Cardiac muscle cell (in vitro differentiated cells and primary cell): ENCODE data around the gene SSBP3. TPM values are rescaled to one million over a fixed set of nuclear protein-coding genes. Genes with fewer than 3 reads are reported as not detected.
"Not testable (repeated sequence)": the region's sequence is repeated elsewhere in the genome, so short reads cannot be mapped to it uniquely, and the experiment has no call there.

Experiments
- DNase-seq, 2 donors: peaks; one replicate each; pipeline versions ENCODE4 v3.0.0 to v3.0.0-alpha.2; 2010 to 2017; ENCODE audit warnings: low read depth in 1 of 2, low spot score in 1 of 2
- H3K27ac ChIP-seq: fragments of 200-600 bp; sonication (generic); 2 replicates; pipeline ENCODE4 v1.5.1; 2016
- H3K27me3 ChIP-seq: fragments of 200-600 bp; sonication (generic); 2 replicates; pipeline ENCODE4 v1.6.0; 2016; ENCODE audit warnings: control low read depth
- H3K36me3 ChIP-seq: fragments of 200-600 bp; sonication (generic); 2 replicates; pipeline ENCODE4 v1.5.1; 2016; ENCODE audit warnings: control low read depth
- H3K4me1 ChIP-seq: fragments of 200-600 bp; sonication (generic); 2 replicates; pipeline ENCODE4 v1.8.1; 2017; ENCODE audit warnings: low read depth, mild to moderate bottlenecking, mixed run types
- H3K4me3 ChIP-seq: fragments of 200-600 bp; sonication (generic); 2 replicates; pipeline ENCODE4 v1.5.1; 2016; ENCODE audit warnings: mild to moderate bottlenecking
- H3K9me3 ChIP-seq: fragments of 200-600 bp; sonication (generic); 2 replicates; pipeline ENCODE4 v1.5.1; 2017; ENCODE audit warnings: low read depth, mild to moderate bottlenecking, control low read depth
- polyA plus RNA-seq: library from polyadenylated mRNA; unstranded; fragments of >200 nt; fragmentation: Nextera tagmentation; extraction: Ambion mirVana; gene quantifications from 2 replicates; pipeline ENCODE4 v1.2.1, GENCODE V29; 2016
- total RNA-seq: library from RNA; depleted of rRNA; stranded (reverse); fragments of >200 nt; gene quantifications from 2 replicates; pipeline ENCODE4 v1.2.3, GENCODE V29; 2016
- TF ChIP-seq, protein P1 (sequence below): IDR thresholded peaks from 2 replicates; pipeline ENCODE4 v1.5.1; 2012; ENCODE audit warnings: low read depth, mild to moderate bottlenecking, low read length

The SSBP3 gene
- total RNA-seq (81.0 and 90.6 TPM in 2 replicates), polyA plus RNA-seq (40.2 and 56.0 TPM in 2 replicates)

DNA sequence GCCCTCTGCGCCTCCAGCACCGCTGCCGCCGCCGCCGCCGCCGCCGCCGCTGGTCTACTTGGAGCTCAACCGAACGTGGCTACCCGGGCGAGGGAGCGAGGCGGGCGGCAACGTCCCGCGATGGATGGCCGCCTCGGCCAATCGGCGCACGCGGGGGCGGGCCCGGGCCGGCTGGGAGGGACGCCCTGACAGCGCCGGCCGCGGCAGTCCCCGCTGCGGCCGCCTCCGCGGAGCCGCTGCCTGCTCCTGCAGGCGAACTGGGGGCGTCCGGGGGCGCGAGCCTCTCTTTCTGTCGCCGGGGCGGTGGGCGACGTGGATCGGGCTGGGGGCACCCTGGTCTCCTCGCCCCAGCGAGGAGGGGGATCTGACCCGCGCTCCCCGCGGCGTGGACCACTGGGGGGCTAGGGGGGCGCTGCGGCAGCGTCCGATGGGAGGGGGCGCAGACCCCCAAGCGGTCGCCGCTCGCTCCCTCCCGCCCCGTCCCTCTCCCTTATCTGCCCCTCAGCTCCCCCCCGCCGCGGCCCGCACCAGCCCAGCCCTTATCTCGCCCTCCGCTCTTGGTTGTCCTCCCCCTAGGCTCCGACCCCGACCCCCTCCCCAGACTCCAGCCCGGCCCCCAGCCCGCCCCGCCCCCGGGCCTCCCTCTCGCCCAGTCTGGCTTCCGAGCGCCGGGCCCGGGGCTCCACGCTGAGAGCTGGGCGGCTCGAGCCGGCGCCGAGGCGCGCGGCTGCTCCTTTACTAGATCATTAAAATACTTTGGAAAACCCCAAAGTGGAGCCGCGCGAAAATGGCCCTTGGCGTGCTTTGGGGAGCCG, at the start of gene SSBP3:
SSBP3 (minus strand) TSS at position 56 of the 815 bp plus-strand sequence.
- DNase-seq, result peak; percentile 97
- Histone ChIP-seq H3K36me3 (peaks cover 5% of the 10 kb centered on the region), H3K27me3 (no peaks in the 10 kb centered on the region), H3K4me1 (peaks cover 42% of the 10 kb centered on the region), H3K27ac (peak within 1 kb of the TSS; percentile 92), H3K4me3 (peak within 1 kb of the TSS; percentile 97), H3K9me3 (no peaks in the 10 kb centered on the region)
- TF ChIP-seq, protein P1, sequence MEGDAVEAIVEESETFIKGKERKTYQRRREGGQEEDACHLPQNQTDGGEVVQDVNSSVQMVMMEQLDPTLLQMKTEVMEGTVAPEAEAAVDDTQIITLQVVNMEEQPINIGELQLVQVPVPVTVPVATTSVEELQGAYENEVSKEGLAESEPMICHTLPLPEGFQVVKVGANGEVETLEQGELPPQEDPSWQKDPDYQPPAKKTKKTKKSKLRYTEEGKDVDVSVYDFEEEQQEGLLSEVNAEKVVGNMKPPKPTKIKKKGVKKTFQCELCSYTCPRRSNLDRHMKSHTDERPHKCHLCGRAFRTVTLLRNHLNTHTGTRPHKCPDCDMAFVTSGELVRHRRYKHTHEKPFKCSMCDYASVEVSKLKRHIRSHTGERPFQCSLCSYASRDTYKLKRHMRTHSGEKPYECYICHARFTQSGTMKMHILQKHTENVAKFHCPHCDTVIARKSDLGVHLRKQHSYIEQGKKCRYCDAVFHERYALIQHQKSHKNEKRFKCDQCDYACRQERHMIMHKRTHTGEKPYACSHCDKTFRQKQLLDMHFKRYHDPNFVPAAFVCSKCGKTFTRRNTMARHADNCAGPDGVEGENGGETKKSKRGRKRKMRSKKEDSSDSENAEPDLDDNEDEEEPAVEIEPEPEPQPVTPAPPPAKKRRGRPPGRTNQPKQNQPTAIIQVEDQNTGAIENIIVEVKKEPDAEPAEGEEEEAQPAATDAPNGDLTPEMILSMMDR, result no peak

DNA sequence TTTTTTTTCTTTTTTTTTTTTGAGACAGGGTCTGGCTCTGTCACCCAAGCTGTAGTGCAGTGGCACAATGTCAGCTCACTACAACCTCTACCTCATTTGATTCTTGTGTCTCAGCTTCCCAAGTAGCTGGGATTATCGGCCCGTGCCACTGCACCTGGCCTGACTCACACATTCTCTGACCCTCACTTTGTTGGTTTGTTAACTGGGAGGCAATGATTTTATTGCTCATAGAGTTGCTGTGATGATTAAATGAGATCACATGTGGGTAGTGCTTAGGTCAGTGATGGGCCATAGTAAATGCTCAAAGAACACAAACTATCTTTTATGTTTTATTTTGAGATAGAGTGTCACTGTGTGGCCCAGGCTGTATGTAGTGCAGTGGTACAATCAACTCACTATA, 47.3 kb upstream of the SSBP3 start:
- Histone ChIP-seq H3K36me3 (no peaks in the 10 kb centered on the region), H3K27ac (no peak overlapping the region), H3K4me3 (no peak overlapping the region), H3K4me1 (no peaks in the 10 kb centered on the region), H3K27me3 (no peaks in the 10 kb centered on the region), H3K9me3 (no peaks in the 10 kb centered on the region)
- TF ChIP-seq, protein P1, result no peak
- DNase-seq, result no peak

DNA sequence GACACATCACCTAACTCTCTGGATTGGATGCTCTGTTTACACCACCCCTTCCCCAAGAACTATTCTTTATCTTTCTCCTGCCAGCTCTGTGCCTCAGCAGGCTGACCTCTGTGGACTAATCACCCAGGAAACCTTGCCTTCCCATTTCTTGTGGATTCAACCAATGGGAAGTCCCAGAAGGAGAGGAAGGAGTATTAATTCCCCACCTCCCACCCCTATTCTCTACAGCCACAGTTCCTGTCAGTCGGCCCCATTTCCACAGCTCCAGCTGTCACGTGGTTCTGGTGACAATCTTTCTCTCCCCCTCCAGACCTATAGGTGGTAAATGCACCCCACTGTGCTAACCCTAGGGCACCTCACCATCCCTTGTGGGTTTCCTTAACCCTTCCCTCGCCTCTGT, 46.8 kb upstream of the SSBP3 start:
- TF ChIP-seq, protein P1, result no peak
- Histone ChIP-seq H3K36me3 (no peaks in the 10 kb centered on the region), H3K4me1 (no peaks in the 10 kb centered on the region)

DNA sequence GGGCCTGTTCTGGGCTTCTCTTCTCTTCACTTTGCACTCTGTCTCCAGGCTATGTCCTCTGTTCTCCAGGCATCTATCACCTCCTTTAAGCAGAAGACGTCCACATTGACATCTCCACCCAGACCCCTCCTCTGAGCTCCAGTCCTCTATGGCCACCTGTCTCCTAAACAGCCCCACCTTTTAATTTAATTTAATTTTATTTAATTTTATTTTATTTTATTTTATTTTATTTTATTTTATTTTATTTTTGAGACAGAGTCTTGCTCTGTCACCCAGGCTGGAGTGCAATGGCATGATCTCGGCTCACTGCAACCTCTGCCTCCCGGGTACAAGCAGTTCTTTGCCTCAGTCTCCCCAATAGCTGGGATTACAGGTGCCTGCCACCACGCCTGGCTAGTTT, 43.2 kb upstream of the SSBP3 start:
- not testable (repeated sequence) for H3K27me3 ChIP-seq, DNase-seq, H3K4me1 ChIP-seq, H3K4me3 ChIP-seq, H3K36me3 ChIP-seq, H3K27ac ChIP-seq, H3K9me3 ChIP-seq

More for the DNA sequence above, 46.8 kb upstream of the SSBP3 start:
- H3K9me3 ChIP-seq, result no peaks in the 10 kb centered on the region
- no peaks in the 10 kb centered on the region for H3K27me3 ChIP-seq
- H3K4me3 ChIP-seq, result no peak overlapping the region
- no peak for DNase-seq
- peak overlapping the region; percentile 12 for H3K27ac ChIP-seq

DNA sequence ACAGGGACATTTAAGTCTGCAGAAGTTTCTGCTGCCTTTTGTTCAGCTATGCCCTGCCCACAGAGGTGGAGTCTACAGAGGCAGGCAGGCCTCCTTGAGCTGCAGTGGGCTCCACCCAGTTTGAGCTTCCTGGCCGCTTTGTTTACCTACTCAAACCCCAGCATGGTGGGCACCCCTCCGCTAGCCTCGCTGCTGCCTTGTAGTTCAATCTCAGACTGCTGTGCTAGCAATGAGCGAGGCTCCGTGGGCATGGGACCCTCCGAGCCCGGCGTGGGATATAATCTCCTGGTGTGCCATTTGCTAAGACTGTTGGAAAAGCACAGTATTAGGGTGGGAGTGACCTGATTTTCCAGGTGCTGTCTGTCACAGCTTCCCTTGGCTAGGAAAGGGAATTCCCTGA, 42.6 kb upstream of the SSBP3 start:
- DNase-seq, H3K4me1 ChIP-seq, H3K27me3 ChIP-seq, H3K27ac ChIP-seq, H3K4me3 ChIP-seq, H3K9me3 ChIP-seq, H3K36me3 ChIP-seq: not testable (repeated sequence)

DNA sequence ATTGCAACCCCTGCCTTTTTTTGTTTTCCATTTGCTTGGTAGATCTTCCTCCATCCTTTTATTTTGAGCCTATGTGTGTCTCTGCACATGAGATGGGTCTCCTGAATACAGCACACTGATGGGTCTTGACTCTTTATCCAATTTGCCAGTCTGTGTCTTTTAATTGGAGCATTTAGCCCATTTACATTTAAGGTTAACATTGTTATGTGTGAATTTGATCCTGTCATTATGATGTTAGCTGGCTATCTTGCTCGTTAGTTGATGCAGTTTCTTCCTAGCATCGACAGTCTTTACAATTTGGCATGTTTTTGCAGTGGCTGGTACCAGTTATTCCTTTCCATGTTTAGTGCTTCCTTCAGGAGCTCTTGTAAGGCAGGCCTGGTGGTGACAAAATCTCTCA, 40.9 kb upstream of the SSBP3 start:
- H3K36me3 ChIP-seq, H3K27me3 ChIP-seq, H3K27ac ChIP-seq, DNase-seq, H3K4me3 ChIP-seq, H3K4me1 ChIP-seq, H3K9me3 ChIP-seq: not testable (repeated sequence)

DNA sequence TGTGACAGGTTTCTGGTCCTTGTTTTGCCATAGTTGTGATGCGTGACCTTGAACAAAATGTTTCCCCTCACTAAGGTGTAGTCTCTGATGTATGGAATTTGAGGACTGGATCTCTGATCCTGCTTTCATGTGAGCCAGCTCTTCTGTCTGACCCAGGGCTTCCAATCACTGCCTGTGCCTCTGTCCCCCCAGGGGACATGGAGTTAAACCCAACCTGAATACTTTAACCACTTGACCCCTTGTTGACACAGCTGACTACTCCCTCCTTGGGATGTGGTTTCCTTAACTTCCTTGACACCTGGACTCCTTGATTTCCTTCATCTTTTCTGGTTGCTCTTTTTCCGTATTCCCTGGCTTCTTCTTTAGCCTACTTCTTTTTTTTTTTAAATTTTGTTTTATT, 36.0 kb upstream of the SSBP3 start:
- TF ChIP-seq, protein P1, result no peak
- Histone ChIP-seq H3K4me1 (peaks cover 2% of the 10 kb centered on the region), H3K9me3 (no peaks in the 10 kb centered on the region), H3K27ac (no peak overlapping the region), H3K36me3 (no peaks in the 10 kb centered on the region), H3K4me3 (no peak overlapping the region), H3K27me3 (no peaks in the 10 kb centered on the region)
- no peak for DNase-seq
